ENCODE measurements around the gene S100A16.

Gene S100A16

GRCh38 chr1:153649137-153649862 is 36.4 kb upstream of the S100A16 start:
- no peak overlapping the region for H3K27ac ChIP-seq
- H3K9me3 ChIP-seq, result no peaks in the 10 kb centered on the region
- peaks cover 18% of the 10 kb centered on the region for H3K36me3 ChIP-seq
- no peaks in the 10 kb centered on the region for H3K27me3 ChIP-seq
- TF ChIP-seq CTCF (IDR thresholded peaks at IDR 0.05), result no peak
- H3K4me1 ChIP-seq (ENCODE audit: control insufficient read depth in 1 of 2, insufficient read depth in 1 of 2, low read depth in 1 of 2, low read length in 1 of 2), result peaks cover 24 to 27% of the 10 kb centered on the region in 2 experiments
- no peak overlapping the region for H3K4me3 ChIP-seq (ENCODE audit: low read depth in 1 of 2, low read length in 1 of 2)

GRCh38 chr1:153648000-153648643 is 35.2 kb upstream of the S100A16 start:
- Histone ChIP-seq H3K9me3 (no peaks in the 10 kb centered on the region), H3K4me1 (ENCODE audit: control insufficient read depth in 1 of 2, insufficient read depth in 1 of 2, low read depth in 1 of 2, low read length in 1 of 2) (peaks cover 20 to 25% of the 10 kb centered on the region in 2 experiments), H3K27ac (no peak overlapping the region), H3K4me3 (ENCODE audit: low read depth in 1 of 2, low read length in 1 of 2) (no peak overlapping the region), H3K27me3 (no peaks in the 10 kb centered on the region), H3K36me3 (peaks cover 30% of the 10 kb centered on the region)
- TF ChIP-seq CTCF (IDR thresholded peaks at IDR 0.05), result no peak

- Histone ChIP-seq H3K4me1 (ENCODE audit: control insufficient read depth in 1 of 2, insufficient read depth in 1 of 2, low read depth in 1 of 2, low read length in 1 of 2) (peaks cover 13 to 18% of the 10 kb centered on the region in 2 experiments), H3K36me3 (peaks cover 37% of the 10 kb centered on the region), H3K9me3 (no peaks in the 10 kb centered on the region), H3K27ac (peak overlapping the region; percentile 62), H3K27me3 (no peaks in the 10 kb centered on the region), H3K4me3 (ENCODE audit: low read depth in 1 of 2, low read length in 1 of 2) (no peak overlapping the region)
- no peak for TF ChIP-seq CTCF (IDR thresholded peaks at IDR 0.05)
These were observed 34.4 kb upstream of the S100A16 start for GRCh38 chr1:153647346-153647714.

GRCh38 chr1:153646672-153647345 is 33.9 kb upstream of the S100A16 start:
- Histone ChIP-seq H3K4me3 (ENCODE audit: low read depth in 1 of 2, low read length in 1 of 2) (no peak overlapping the region), H3K4me1 (ENCODE audit: control insufficient read depth in 1 of 2, insufficient read depth in 1 of 2, low read depth in 1 of 2, low read length in 1 of 2) (peaks cover 13 to 18% of the 10 kb centered on the region in 2 experiments), H3K9me3 (no peaks in the 10 kb centered on the region), H3K27me3 (no peaks in the 10 kb centered on the region), H3K36me3 (peaks cover 43% of the 10 kb centered on the region), H3K27ac (peak overlapping the region; percentile 62)
- no peak for TF ChIP-seq CTCF (IDR thresholded peaks at IDR 0.05)

- no peak for TF ChIP-seq CTCF (IDR thresholded peaks at IDR 0.05)
- Histone ChIP-seq H3K27ac (peak overlapping the region; percentile 2), H3K36me3 (peaks cover 73% of the 10 kb centered on the region), H3K4me3 (ENCODE audit: low read depth in 1 of 2, low read length in 1 of 2) (no peak overlapping the region), H3K4me1 (ENCODE audit: control insufficient read depth in 1 of 2, insufficient read depth in 1 of 2, low read depth in 1 of 2, low read length in 1 of 2) (peaks cover 13 to 18% of the 10 kb centered on the region in 2 experiments), H3K9me3 (no peaks in the 10 kb centered on the region), H3K27me3 (no peaks in the 10 kb centered on the region)
These were observed 30.9 kb upstream of the S100A16 start for GRCh38 chr1:153643816-153644215.

Measured in neutrophil (primary cell).